ENCODE measurements around the gene TBC1D4.

DNA sequence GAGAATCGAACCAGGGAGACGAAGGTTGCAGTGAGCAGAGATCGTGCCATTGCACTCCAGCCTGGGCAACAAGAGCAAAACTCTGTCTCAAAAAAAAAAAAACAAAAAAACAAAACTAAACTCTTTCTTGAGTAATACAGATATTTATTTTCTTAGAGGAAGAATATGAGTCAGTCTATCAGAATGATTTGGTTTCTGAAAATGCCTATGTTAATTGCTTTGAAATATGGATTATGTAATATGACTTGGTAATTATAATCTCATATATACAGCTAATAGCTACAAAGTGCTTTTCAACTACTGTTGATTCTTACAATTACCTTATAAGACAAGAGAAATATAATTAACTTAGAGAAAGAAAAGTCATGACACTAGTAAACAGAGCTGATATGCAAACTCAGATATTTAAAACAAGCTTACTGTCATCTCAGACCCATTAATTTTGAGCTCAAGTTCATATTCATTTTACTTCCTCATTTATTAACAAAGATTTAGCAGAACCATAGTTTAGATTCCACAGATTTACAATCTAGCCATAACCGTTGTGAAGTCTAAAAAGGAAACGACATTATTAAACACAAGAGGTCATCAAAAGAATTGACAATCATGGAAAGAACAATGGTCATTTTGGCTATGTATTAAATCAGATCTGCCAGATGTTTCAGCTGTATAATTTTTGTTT, 88.0 kb downstream of the TBC1D4 start:
- TF ChIP-seq POLR2A (IDR thresholded peaks at IDR 0.05; ENCODE audit: low read length), result no peak
- TF ChIP-seq GATA1 (IDR thresholded peaks at IDR 0.05; ENCODE audit: low read depth, low read length), result no peak

Measured in erythroblast (primary cell).